Astrocyte of the cerebellum (primary cell): ENCODE data around the gene PDE8A.

ENCODE experiments used
- DNase-seq: peaks from one replicate; pipeline ENCODE4 v3.0.0-alpha.2; 2011; ENCODE audit warnings: low read depth
- H3K4me3 ChIP-seq: 2 replicates; pipeline ENCODE4 v1.5.1; 2011; ENCODE audit warnings: mild to moderate bottlenecking, low read depth, low read length, moderate library complexity
- CTCF ChIP-seq: IDR thresholded peaks from 2 replicates; pipeline ENCODE4 v1.5.1; 2012; ENCODE audit warnings: low read length, low read depth, moderate library complexity, mild to moderate bottlenecking; ENCODE audit errors: missing control alignments
- in situ Hi-C: cut with HindIII; loops from 2 replicates; pipeline ENCODE4 v1.10.0; 2017; ENCODE audit warnings: low sequenced_read_pairs

The PDE8A gene

GRCh38 chr15:84944311-84944710 lies 37.3 kb upstream of the PDE8A start:
- no peak for DNase-seq
- in situ Hi-C loops = no loop called here
- H3K4me3 ChIP-seq = no peak overlapping the region
- TF ChIP-seq CTCF = no peak

- no peak overlapping the region for H3K4me3 ChIP-seq
- in situ Hi-C loops = no loop called here
- DNase-seq = no peak
- TF ChIP-seq CTCF = no peak
These were observed 36.8 kb upstream of the PDE8A start for GRCh38 chr15:84944861-84945260.

- in situ Hi-C loops = no loop called here
- no peak for DNase-seq
- no peak overlapping the region for H3K4me3 ChIP-seq
- no peak for TF ChIP-seq CTCF
These were observed 34.7 kb upstream of the PDE8A start for GRCh38 chr15:84946772-84947489.

- in situ Hi-C loops = no loop called here
- no peak for TF ChIP-seq CTCF
- no peak overlapping the region for H3K4me3 ChIP-seq
- peak; percentile 94 for DNase-seq
These were observed 33.5 kb upstream of the PDE8A start for GRCh38 chr15:84947947-84948830.

- H3K4me3 ChIP-seq = no peak overlapping the region
- in situ Hi-C loops = no loop called here
- no peak for TF ChIP-seq CTCF
- peak; percentile 47 for DNase-seq
These were observed 32.6 kb upstream of the PDE8A start for GRCh38 chr15:84949043-84949442.

- in situ Hi-C loops = no loop called here
- DNase-seq = no peak
- H3K4me3 ChIP-seq = no peak overlapping the region
- no peak for TF ChIP-seq CTCF
These were observed 31.6 kb upstream of the PDE8A start for GRCh38 chr15:84949845-84950569.
